ENCODE results near the gene CD200R1L. TPM values are rescaled to one million over a fixed set of nuclear protein-coding genes. Genes with fewer than 3 reads are reported as not detected.

Gene CD200R1L
- total and polyA plus RNA-seq, 9 of the 15 experiments (the other 6 are each of a cell fraction or from before 2014, with no cell fraction given) = not detected

GRCh38 chr3:112781599-112781998 lies 65.1 kb downstream of the CD200R1L start:
- Histone ChIP-seq H3K4me1 (replicated peaks in 1 of 2; ENCODE audit: control insufficient read depth in 2 of 2, insufficient read depth in 2 of 2, low read length in 2 of 2) (peaks cover 0 to 13% of the 10 kb centered on the region in 2 experiments; a peak in 3 of 5 replicates), H3K9me3 (replicated peaks; ENCODE audit: control insufficient read depth, insufficient read depth, low read depth, low read length) (no peaks in the 10 kb centered on the region), H3K27ac (ENCODE audit: extremely low read depth, low read depth, low read length) (no peak overlapping the region), H3K4me2 (ENCODE audit: insufficient read depth, low read length) (no peak overlapping the region), H3K36me3 (ENCODE audit: control insufficient read depth, insufficient read depth, low read length) (no peaks in the 10 kb centered on the region), H4K20me1 (replicated peaks; ENCODE audit: control insufficient read depth, insufficient read depth, low read length) (no peaks in the 10 kb centered on the region), H2AFZ (ENCODE audit: low read depth, low read length) (no peak overlapping the region), H3K79me2 (ENCODE audit: control insufficient read depth, insufficient read depth, low read length) (no peaks in the 10 kb centered on the region), H3K9me1 (ENCODE audit: control insufficient read depth, insufficient read depth, low read length) (no peaks in the 10 kb centered on the region), H3K4me3 (no peak overlapping the region), H3K27me3 (ENCODE audit: control insufficient read depth in 2 of 2, insufficient read depth in 2 of 2, low read length in 2 of 2) (no peaks in the 10 kb centered on the region), H3K9ac (ENCODE audit: insufficient read depth in 1 of 2, low read depth in 2 of 2, low read length in 2 of 2) (no peak overlapping the region)
- intact Hi-C loops (cut with micrococcal nuclease) = no loop called here
- ChIA-PET POLR2A (interaction anchor here (0.5 kb wide), 1 partner anchor 1654 kb away, joined by 3 read pairs; no protein-coding TSS in a partner anchor), CTCF (ENCODE audit: low intra/inter-chr PET ratio) (no interaction called here)
- in situ Hi-C loops (cut with MboI) = no loop called here
- DNase-seq (ENCODE audit: extremely low read depth in 1 of 4, low spot score in 3 of 4) (no peak), ATAC-seq (no peak), FAIRE-seq (no peak)
- 0% methylated on average over 1 of the region's 1 CpG for WGBS (ENCODE audit: insufficient coverage, low coverage, missing lambda C conversion rate)
- no TSS peak for BruUV-seq (replicated peaks)
- TF ChIP-seq CEBPG (CRISPR knock-in tag; IDR thresholded peaks at IDR 0.05) (no peak), CEBPG (tag; conservative IDR thresholded peaks at IDR 0.05 in 1 of 2, IDR thresholded peaks at IDR 0.05 in 1 of 2) (no peak), ZNF232 (CRISPR knock-in tag; IDR thresholded peaks at IDR 0.05) (no peak), OTX1 (CRISPR knock-in tag; IDR thresholded peaks at IDR 0.05) (no peak), ZZZ3 (IDR thresholded peaks at IDR 0.05) (no peak), FOSL1 (tag; conservative IDR thresholded peaks at IDR 0.05) (0 out of 2 replicates have a peak, but pooled peaks have one; percentile 27), MCM7 (IDR thresholded peaks at IDR 0.05) (no peak), ZKSCAN8 (CRISPR knock-in tag; IDR thresholded peaks at IDR 0.05) (no peak), ATF7 (IDR thresholded peaks at IDR 0.05) (no peak), SP2 (IDR thresholded peaks at IDR 0.05; ENCODE audit: extremely low read depth, low read depth, low read length, poor library complexity, severe bottlenecking) (no peak), CBFA2T3 (IDR thresholded peaks at IDR 0.05) (0 out of 2 replicates have a peak, but pooled peaks have one; percentile 3)
